ENCODE results near the gene LAMB1.

Gene LAMB1

DNA sequence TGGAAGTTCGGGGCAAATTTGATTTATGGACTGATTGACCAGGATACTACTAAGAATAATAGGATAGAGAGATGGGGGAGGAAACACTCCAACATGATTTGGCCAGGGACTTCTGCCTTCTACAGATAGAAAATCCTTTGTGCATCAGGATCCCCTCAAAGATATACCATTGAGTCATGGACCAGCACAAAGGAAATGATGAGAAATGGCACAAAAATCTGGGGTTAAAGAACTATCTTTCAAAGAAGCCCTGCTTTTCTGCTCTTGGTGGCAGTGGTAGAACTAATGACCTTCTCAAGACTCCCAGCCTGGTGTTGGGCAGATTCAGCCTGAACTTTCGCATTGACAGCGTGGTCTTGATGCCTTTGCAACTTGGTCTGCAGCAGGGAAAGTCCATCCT is 27.6 kb upstream of the LAMB1 start:
- Histone ChIP-seq H2AFZ (ENCODE audit: low read length) (no peak overlapping the region), H3F3A (ENCODE audit: insufficient read depth, low read length) (no peaks in the 10 kb centered on the region), H3K4me1 (ENCODE audit: low read length) (no peaks in the 10 kb centered on the region), H4K20me1 (ENCODE audit: insufficient read depth, low read length) (no peaks in the 10 kb centered on the region), H3K9ac (ENCODE audit: low read length) (no peak overlapping the region), H3K27ac (ENCODE audit: low read length) (no peak overlapping the region), H3K4me3 (ENCODE audit: low read length) (no peak overlapping the region), H3K36me3 (replicated peaks; ENCODE audit: insufficient read depth, low read length) (no peaks in the 10 kb centered on the region), H3K9me2 (replicated peaks; ENCODE audit: insufficient read depth, low read length) (no peaks in the 10 kb centered on the region), H3K4me2 (ENCODE audit: low read depth, low read length) (no peak overlapping the region), H3K9me3 (replicated peaks; ENCODE audit: insufficient read depth, low read length) (no peaks in the 10 kb centered on the region), H3K27me3 (replicated peaks; ENCODE audit: insufficient read depth, low read length) (no peaks in the 10 kb centered on the region), H3K79me2 (ENCODE audit: low read length) (no peaks in the 10 kb centered on the region)
- no peak for TF ChIP-seq EZH2 (optimal IDR thresholded peaks at IDR 0.05; ENCODE audit: low read depth, low read length)
- TF ChIP-seq CTCF (IDR thresholded peaks at IDR 0.05; ENCODE audit: low read length) = no peak
- no peak for TF ChIP-seq EZH2phosphoT487 (IDR thresholded peaks at IDR 0.05; ENCODE audit: low read length)
- no peak for DNase-seq

- Histone ChIP-seq H3K4me3 (ENCODE audit: low read length) (no peak overlapping the region), H3K4me2 (ENCODE audit: low read depth, low read length) (no peak overlapping the region), H3K27me3 (replicated peaks; ENCODE audit: insufficient read depth, low read length) (no peaks in the 10 kb centered on the region), H3K4me1 (ENCODE audit: low read length) (no peaks in the 10 kb centered on the region), H3F3A (ENCODE audit: insufficient read depth, low read length) (no peaks in the 10 kb centered on the region), H3K9me2 (replicated peaks; ENCODE audit: insufficient read depth, low read length) (no peaks in the 10 kb centered on the region), H3K79me2 (ENCODE audit: low read length) (no peaks in the 10 kb centered on the region), H2AFZ (ENCODE audit: low read length) (no peak overlapping the region), H3K9me3 (replicated peaks; ENCODE audit: insufficient read depth, low read length) (no peaks in the 10 kb centered on the region), H3K9ac (ENCODE audit: low read length) (no peak overlapping the region), H3K36me3 (replicated peaks; ENCODE audit: insufficient read depth, low read length) (no peaks in the 10 kb centered on the region), H4K20me1 (ENCODE audit: insufficient read depth, low read length) (no peaks in the 10 kb centered on the region), H3K27ac (ENCODE audit: low read length) (no peak overlapping the region)
- no peak for DNase-seq
- TF ChIP-seq EZH2phosphoT487 (IDR thresholded peaks at IDR 0.05; ENCODE audit: low read length) (no peak), EZH2 (optimal IDR thresholded peaks at IDR 0.05; ENCODE audit: low read depth, low read length) (no peak), CTCF (IDR thresholded peaks at IDR 0.05; ENCODE audit: low read length) (no peak)
These were observed 26.1 kb upstream of the LAMB1 start for GRCh38 chr7:108029034-108029433.

DNA sequence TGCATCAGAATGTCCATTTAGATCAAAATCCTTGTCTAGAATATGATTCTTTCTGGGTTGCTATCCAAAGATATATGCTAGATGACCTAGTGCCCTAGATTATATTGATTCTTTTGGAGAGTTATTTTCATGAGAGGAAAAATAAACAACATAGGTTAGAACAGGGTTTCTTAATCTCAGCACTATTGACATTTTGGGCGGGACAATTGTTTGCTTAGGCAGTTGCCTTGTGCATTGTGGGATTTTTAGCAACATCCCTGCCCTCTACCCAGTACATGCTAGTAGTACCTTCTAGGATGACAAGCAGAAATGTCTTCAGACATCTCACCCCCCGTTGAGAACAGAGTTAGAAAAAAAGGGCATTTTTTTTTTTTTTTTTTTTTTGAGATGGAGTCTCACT is 25.1 kb upstream of the LAMB1 start:
- H4K20me1 ChIP-seq (ENCODE audit: insufficient read depth, low read length) = no peaks in the 10 kb centered on the region
- TF ChIP-seq EZH2phosphoT487 (IDR thresholded peaks at IDR 0.05; ENCODE audit: low read length) (no peak), CTCF (IDR thresholded peaks at IDR 0.05; ENCODE audit: low read length) (no peak), EZH2 (optimal IDR thresholded peaks at IDR 0.05; ENCODE audit: low read depth, low read length) (no peak)

More for the DNA sequence above, 25.1 kb upstream of the LAMB1 start:
- Histone ChIP-seq H3K79me2 (ENCODE audit: low read length) (no peaks in the 10 kb centered on the region), H3K9ac (ENCODE audit: low read length) (no peak overlapping the region), H3K4me1 (ENCODE audit: low read length) (no peaks in the 10 kb centered on the region), H3K4me2 (ENCODE audit: low read depth, low read length) (no peak overlapping the region), H3K27ac (ENCODE audit: low read length) (no peak overlapping the region), H3K27me3 (replicated peaks; ENCODE audit: insufficient read depth, low read length) (no peaks in the 10 kb centered on the region), H3K4me3 (ENCODE audit: low read length) (no peak overlapping the region), H3K36me3 (replicated peaks; ENCODE audit: insufficient read depth, low read length) (no peaks in the 10 kb centered on the region), H3K9me3 (replicated peaks; ENCODE audit: insufficient read depth, low read length) (no peaks in the 10 kb centered on the region), H3F3A (ENCODE audit: insufficient read depth, low read length) (no peaks in the 10 kb centered on the region), H2AFZ (ENCODE audit: low read length) (no peak overlapping the region), H3K9me2 (replicated peaks; ENCODE audit: insufficient read depth, low read length) (no peaks in the 10 kb centered on the region)
- DNase-seq = no peak

Data from MM.1S (cell line).